Measurements from ENCODE around the gene TUBE1. TPM values are rescaled to one million over a fixed set of nuclear protein-coding genes. Genes with fewer than 3 reads are reported as not detected.

TUBE1 gene
- total RNA-seq, 1 experiment from 2014 or later, result 11.6 TPM

DNA sequence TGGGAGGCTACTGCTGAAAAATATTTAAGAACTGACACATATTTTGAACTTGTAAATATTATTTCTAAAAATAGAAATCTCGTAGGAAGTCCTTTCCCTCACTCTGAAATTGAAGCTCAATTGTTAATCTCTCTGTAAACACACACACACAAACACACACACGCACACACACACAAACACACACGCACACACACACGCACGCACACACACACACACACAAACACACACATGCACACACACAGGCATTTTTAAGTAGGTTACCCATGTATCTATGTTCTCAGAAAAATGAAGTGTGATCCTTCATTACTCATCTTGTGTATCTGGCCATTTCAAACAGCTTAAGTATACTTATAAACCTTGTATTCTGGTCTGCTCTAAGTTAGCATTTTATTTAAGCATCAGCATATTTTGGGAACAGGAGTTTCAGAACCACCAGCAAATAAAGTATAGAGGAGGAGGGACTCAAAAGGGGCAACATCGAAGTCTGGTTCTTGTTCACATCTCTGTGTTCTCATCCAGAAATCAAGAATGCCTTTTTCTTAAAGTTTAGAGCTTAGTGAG, 21.8 kb downstream of the TUBE1 start:
- Histone ChIP-seq H3K4me2 (ENCODE audit: insufficient read depth, insufficient read length, low read length) (no peak overlapping the region), H3K56ac (ENCODE audit: insufficient read length, low read depth, low read length) (no peak overlapping the region), H3K18ac (ENCODE audit: insufficient read length, low read depth, low read length) (no peak overlapping the region), H3K9me3 (ENCODE audit: control insufficient read depth, low read depth, low read length) (no peaks in the 10 kb centered on the region), H3K23me2 (ENCODE audit: insufficient read length, low read depth, low read length, poor library complexity, severe bottlenecking) (no peaks in the 10 kb centered on the region), H3K27ac (ENCODE audit: insufficient read length, low read depth, low read length) (no peak overlapping the region), H3K79me2 (ENCODE audit: insufficient read depth, low read length) (no peaks in the 10 kb centered on the region), H3K79me1 (ENCODE audit: insufficient read depth, low read depth, low read length, poor library complexity, severe bottlenecking) (no peaks in the 10 kb centered on the region), H3K14ac (ENCODE audit: insufficient read depth, low read length) (no peak overlapping the region), H4K91ac (ENCODE audit: insufficient read length, low read depth, low read length) (no peak overlapping the region), H4K20me1 (ENCODE audit: control insufficient read depth, insufficient read depth, insufficient read length) (no peaks in the 10 kb centered on the region), H2AFZ (ENCODE audit: low read length) (no peak overlapping the region), H3K4me1 (ENCODE audit: insufficient read depth, low read length) (no peaks in the 10 kb centered on the region), H2BK5ac (ENCODE audit: insufficient read length, low read length) (no peak overlapping the region), H2BK12ac (ENCODE audit: insufficient read length, low read depth, low read length) (no peak overlapping the region), H2BK15ac (ENCODE audit: low read depth, low read length) (no peak overlapping the region), H4K8ac (replicated peaks; ENCODE audit: insufficient read length, low read depth, low read length) (no peak overlapping the region), H4K5ac (ENCODE audit: insufficient read length, low read depth, low read length) (no peak overlapping the region), H3T11ph (ENCODE audit: low read length) (no peak overlapping the region), H3K9ac (ENCODE audit: extremely low read depth, insufficient read length, low read length) (no peak overlapping the region), H3K23ac (ENCODE audit: insufficient read length, low read depth, low read length) (no peak overlapping the region), H2AK5ac (ENCODE audit: insufficient read length, low read length) (no peak overlapping the region), H3K27me3 (ENCODE audit: insufficient read depth, low read length) (no peaks in the 10 kb centered on the region), H2BK120ac (ENCODE audit: low read depth, low read length, poor library complexity, severe bottlenecking) (no peak overlapping the region), H3K4ac (ENCODE audit: low read depth, low read length) (no peak overlapping the region), H2BK20ac (ENCODE audit: low read depth, low read length, poor library complexity, severe bottlenecking) (no peak overlapping the region)
- no peak for TF ChIP-seq CTCF (conservative IDR thresholded peaks at IDR 0.05)
- no peaks in the 10 kb centered on the region for H3K9me3 Mint-ChIP-seq
- no peak for DNase-seq
- no peak overlapping the region for H3K4me3 Mint-ChIP-seq
- no peak overlapping the region for H3K27ac Mint-ChIP-seq
- H3K27me3 Mint-ChIP-seq (ENCODE audit: low read depth), result no peaks in the 10 kb centered on the region
- 100% methylated on average over 3 of the region's 6 CpGs for WGBS (ENCODE audit: extremely low coverage, insufficient read length, low lambda C conversion rate)
- no peaks in the 10 kb centered on the region for H3K36me3 Mint-ChIP-seq (ENCODE audit: insufficient read depth in 1 of 3, low read depth in 3 of 3)
- H3K4me1 Mint-ChIP-seq, result no peaks in the 10 kb centered on the region

Measured in H9 (cell line).